Mononuclear cell (primary cell): ENCODE measurements around the gene SLC35E1. TPM values are rescaled to one million over a fixed set of nuclear protein-coding genes. Genes with fewer than 3 reads are reported as not detected.

Source experiments
- H3K27me3 ChIP-seq: 2 replicates; pipeline ENCODE4 v1.6.0; 2011; ENCODE audit warnings: low read length, control low read depth; ENCODE audit not compliant: insufficient read depth
- H3K4me1 ChIP-seq: 2 replicates; pipeline ENCODE4 v1.5.1; 2011; ENCODE audit warnings: mild to moderate bottlenecking, low read length, control low read depth; ENCODE audit not compliant: insufficient read depth
- H3K4me3 ChIP-seq: 2 replicates; pipeline ENCODE4 v1.5.1; 2011; ENCODE audit warnings: mild to moderate bottlenecking, low read length, moderate library complexity
- H3K9me3 ChIP-seq: 2 replicates; pipeline ENCODE4 v1.5.1; 2011; ENCODE audit warnings: low read depth, mild to moderate bottlenecking, control low read depth, low read length
- total RNA-seq: library from RNA; depleted of rRNA; stranded (reverse); fragments of >200 nt; gene quantifications from one replicate; pipeline ENCODE4 v1.2.3, GENCODE V29; 2012

Gene SLC35E1
- total RNA-seq, 1 donor: 38.5 TPM

- H3K4me3 ChIP-seq: no peak overlapping the region
- H3K9me3 ChIP-seq: no peaks in the 10 kb centered on the region
- H3K4me1 ChIP-seq: no peaks in the 10 kb centered on the region
- H3K27me3 ChIP-seq: no peaks in the 10 kb centered on the region
Observed at GRCh38 chr19:16531380-16531669, 40.9 kb downstream of the SLC35E1 start.

- Histone ChIP-seq H3K4me1 (no peaks in the 10 kb centered on the region), H3K27me3 (no peaks in the 10 kb centered on the region), H3K9me3 (no peaks in the 10 kb centered on the region), H3K4me3 (no peak overlapping the region)
Observed at GRCh38 chr19:16530540-16531379, 41.5 kb downstream of the SLC35E1 start.

- H3K4me3 ChIP-seq: no peak overlapping the region
- no peaks in the 10 kb centered on the region for H3K27me3 ChIP-seq
- no peaks in the 10 kb centered on the region for H3K9me3 ChIP-seq
Observed at GRCh38 chr19:16529466-16530144, 42.6 kb downstream of the SLC35E1 start.

GRCh38 chr19:16527971-16528521 lies 44.2 kb downstream of the SLC35E1 start:
- Histone ChIP-seq H3K4me1 (no peaks in the 10 kb centered on the region), H3K9me3 (no peaks in the 10 kb centered on the region), H3K27me3 (no peaks in the 10 kb centered on the region), H3K4me3 (no peak overlapping the region)

More at GRCh38 chr19:16529466-16530144, 42.6 kb downstream of the SLC35E1 start:
- no peaks in the 10 kb centered on the region for H3K4me1 ChIP-seq

GRCh38 chr19:16527334-16527935 lies 44.8 kb downstream of the SLC35E1 start:
- no peaks in the 10 kb centered on the region for H3K27me3 ChIP-seq
- no peaks in the 10 kb centered on the region for H3K9me3 ChIP-seq
- H3K4me1 ChIP-seq: no peaks in the 10 kb centered on the region
- H3K4me3 ChIP-seq: no peak overlapping the region

- Histone ChIP-seq H3K27me3 (no peaks in the 10 kb centered on the region), H3K4me3 (no peak overlapping the region), H3K9me3 (no peaks in the 10 kb centered on the region), H3K4me1 (no peaks in the 10 kb centered on the region)
Observed at GRCh38 chr19:16525751-16526481, 46.3 kb downstream of the SLC35E1 start.

GRCh38 chr19:16524991-16525734 lies 47.1 kb downstream of the SLC35E1 start:
- H3K27me3 ChIP-seq: no peaks in the 10 kb centered on the region
- no peak overlapping the region for H3K4me3 ChIP-seq

GRCh38 chr19:16522559-16523377 lies 49.4 kb downstream of the SLC35E1 start:
- Histone ChIP-seq H3K4me3 (no peak overlapping the region), H3K4me1 (no peaks in the 10 kb centered on the region), H3K27me3 (no peaks in the 10 kb centered on the region), H3K9me3 (no peaks in the 10 kb centered on the region)

More at GRCh38 chr19:16524991-16525734, 47.1 kb downstream of the SLC35E1 start:
- H3K4me1 ChIP-seq: no peaks in the 10 kb centered on the region
- H3K9me3 ChIP-seq: no peaks in the 10 kb centered on the region

GRCh38 chr19:16521715-16522289 lies 50.4 kb downstream of the SLC35E1 start:
- Histone ChIP-seq H3K27me3 (no peaks in the 10 kb centered on the region), H3K4me1 (no peaks in the 10 kb centered on the region), H3K4me3 (no peak overlapping the region), H3K9me3 (no peaks in the 10 kb centered on the region)

- Histone ChIP-seq H3K4me1 (no peaks in the 10 kb centered on the region), H3K9me3 (no peaks in the 10 kb centered on the region), H3K4me3 (no peak overlapping the region), H3K27me3 (no peaks in the 10 kb centered on the region)
Observed at GRCh38 chr19:16520986-16521624, 51.1 kb downstream of the SLC35E1 start.

- H3K9me3 ChIP-seq: no peaks in the 10 kb centered on the region
- no peaks in the 10 kb centered on the region for H3K27me3 ChIP-seq
- H3K4me3 ChIP-seq: no peak overlapping the region
- no peaks in the 10 kb centered on the region for H3K4me1 ChIP-seq
Observed at GRCh38 chr19:16520074-16520973, 51.9 kb downstream of the SLC35E1 start.

GRCh38 chr19:16519230-16519687 lies 53.0 kb downstream of the SLC35E1 start:
- H3K4me3 ChIP-seq: no peak overlapping the region
- no peaks in the 10 kb centered on the region for H3K4me1 ChIP-seq
- no peaks in the 10 kb centered on the region for H3K27me3 ChIP-seq
- no peaks in the 10 kb centered on the region for H3K9me3 ChIP-seq
